Stimulated activated naive CD8-positive, alpha-beta T cell treated with anti-CD3 and anti-CD28 coated beads, Interleukin-15, amount 100 ng/mL, for 72 hours (primary cell): ENCODE data around the gene CXADR.

Experiments used
- ATAC-seq: fragments of 150-1000 bp; cut with Tn5 transposase; 2 replicates; pipeline ENCODE4 v1.10.0; 2021; ENCODE audit warnings: mild to moderate bottlenecking, moderate library complexity
- DNase-seq, 2 donors: peaks; one replicate each; pipeline ENCODE4 v3.0.0; 2021 to 2022
- H3K27ac Mint-ChIP-seq, 2 donors: one replicate each; pipeline ENCODE4 v1.8.0; 2022; ENCODE audit warnings: mild to moderate bottlenecking in 2 of 2, mixed read lengths in 2 of 2, moderate library complexity in 2 of 2
- H3K27me3 Mint-ChIP-seq: one replicate; pipeline ENCODE4 v1.8.0; 2022; ENCODE audit warnings: mixed read lengths
- H3K4me1 Mint-ChIP-seq: one replicate; pipeline ENCODE4 v1.8.0; 2022; ENCODE audit warnings: mild to moderate bottlenecking, mixed read lengths
- H3K4me3 Mint-ChIP-seq, 2 donors: one replicate each; pipeline ENCODE4 v1.8.0; 2022; ENCODE audit warnings: mild to moderate bottlenecking in 2 of 2, mixed read lengths in 2 of 2, moderate library complexity in 1 of 2
- H3K9me3 Mint-ChIP-seq, 2 donors: one replicate each; pipeline ENCODE4 v1.8.0; 2022; ENCODE audit warnings: mixed read lengths in 2 of 2

The CXADR gene

GRCh38 chr21:17548262-17548661 lies 35.4 kb downstream of the CXADR start:
- Mint-ChIP-seq H3K9me3 (no peaks in the 10 kb centered on the region), H3K4me1 (no peaks in the 10 kb centered on the region), H3K27ac (no peak overlapping the region), H3K27me3 (no peaks in the 10 kb centered on the region), H3K4me3 (no peak overlapping the region)
- no peak for DNase-seq
- no peak for ATAC-seq

- no peaks in the 10 kb centered on the region for H3K4me1 Mint-ChIP-seq
- H3K4me3 Mint-ChIP-seq = no peak overlapping the region
- H3K27ac Mint-ChIP-seq = no peak overlapping the region
- H3K27me3 Mint-ChIP-seq = no peaks in the 10 kb centered on the region
- DNase-seq (no peak), ATAC-seq (no peak)
- H3K9me3 Mint-ChIP-seq = no peaks in the 10 kb centered on the region
These were observed 37.9 kb downstream of the CXADR start for GRCh38 chr21:17550671-17551308.

- Mint-ChIP-seq H3K4me3 (no peak overlapping the region), H3K27ac (no peak overlapping the region), H3K4me1 (no peaks in the 10 kb centered on the region), H3K27me3 (no peaks in the 10 kb centered on the region), H3K9me3 (no peaks in the 10 kb centered on the region)
- DNase-seq (no peak), ATAC-seq (no peak)
These were observed 39.6 kb downstream of the CXADR start for GRCh38 chr21:17552410-17552809.

GRCh38 chr21:17554120-17554519 lies 41.3 kb downstream of the CXADR start:
- H3K9me3 Mint-ChIP-seq = no peaks in the 10 kb centered on the region
- H3K27ac Mint-ChIP-seq = no peak overlapping the region
- no peak overlapping the region for H3K4me3 Mint-ChIP-seq
- ATAC-seq (no peak), DNase-seq (no peak)
- no peaks in the 10 kb centered on the region for H3K27me3 Mint-ChIP-seq
- no peaks in the 10 kb centered on the region for H3K4me1 Mint-ChIP-seq

GRCh38 chr21:17554679-17555465 lies 42.0 kb downstream of the CXADR start:
- H3K27ac Mint-ChIP-seq = peak overlapping the region in 1 of 2 donors; percentile 78
- no peaks in the 10 kb centered on the region for H3K27me3 Mint-ChIP-seq
- ATAC-seq (no peak), DNase-seq (no peak)
- no peak overlapping the region for H3K4me3 Mint-ChIP-seq
- no peaks in the 10 kb centered on the region for H3K9me3 Mint-ChIP-seq
- H3K4me1 Mint-ChIP-seq = no peaks in the 10 kb centered on the region

- no peak overlapping the region for H3K4me3 Mint-ChIP-seq
- DNase-seq (no peak), ATAC-seq (no peak)
- H3K27me3 Mint-ChIP-seq = no peaks in the 10 kb centered on the region
- H3K9me3 Mint-ChIP-seq = no peaks in the 10 kb centered on the region
- no peaks in the 10 kb centered on the region for H3K4me1 Mint-ChIP-seq
- no peak overlapping the region for H3K27ac Mint-ChIP-seq
These were observed 47.7 kb downstream of the CXADR start for GRCh38 chr21:17560377-17561025.

- Mint-ChIP-seq H3K9me3 (no peaks in the 10 kb centered on the region), H3K27ac (no peak overlapping the region), H3K27me3 (no peaks in the 10 kb centered on the region), H3K4me1 (no peaks in the 10 kb centered on the region), H3K4me3 (no peak overlapping the region)
- no peak for DNase-seq
- no peak for ATAC-seq
These were observed 57.9 kb downstream of the CXADR start for GRCh38 chr21:17570786-17571185.

GRCh38 chr21:17572431-17572830 lies 59.6 kb downstream of the CXADR start:
- H3K4me1 Mint-ChIP-seq = no peaks in the 10 kb centered on the region
- no peaks in the 10 kb centered on the region for H3K9me3 Mint-ChIP-seq
- no peaks in the 10 kb centered on the region for H3K27me3 Mint-ChIP-seq
- no peak overlapping the region for H3K4me3 Mint-ChIP-seq
- DNase-seq (no peak), ATAC-seq (no peak)
- no peak overlapping the region for H3K27ac Mint-ChIP-seq

- H3K9me3 Mint-ChIP-seq = no peaks in the 10 kb centered on the region
- no peaks in the 10 kb centered on the region for H3K4me1 Mint-ChIP-seq
- ATAC-seq (no peak), DNase-seq (no peak)
- H3K4me3 Mint-ChIP-seq = no peak overlapping the region
- no peaks in the 10 kb centered on the region for H3K27me3 Mint-ChIP-seq
- H3K27ac Mint-ChIP-seq = no peak overlapping the region
These were observed 62.2 kb downstream of the CXADR start for GRCh38 chr21:17575076-17575475.

GRCh38 chr21:17576080-17576835 lies 63.4 kb downstream of the CXADR start:
- H3K4me3 Mint-ChIP-seq = no peak overlapping the region
- no peak overlapping the region for H3K27ac Mint-ChIP-seq
- no peaks in the 10 kb centered on the region for H3K4me1 Mint-ChIP-seq
- no peaks in the 10 kb centered on the region for H3K9me3 Mint-ChIP-seq
- H3K27me3 Mint-ChIP-seq = no peaks in the 10 kb centered on the region
- no peak for DNase-seq
- no peak for ATAC-seq

- no peak overlapping the region for H3K4me3 Mint-ChIP-seq
These were observed 64.9 kb downstream of the CXADR start for GRCh38 chr21:17577701-17578100.

GRCh38 chr21:17578162-17578561 lies 65.3 kb downstream of the CXADR start:
- Mint-ChIP-seq H3K9me3 (no peaks in the 10 kb centered on the region), H3K27ac (no peak overlapping the region), H3K27me3 (no peaks in the 10 kb centered on the region), H3K4me3 (no peak overlapping the region), H3K4me1 (no peaks in the 10 kb centered on the region)
- no peak for ATAC-seq
- no peak for DNase-seq

More at GRCh38 chr21:17577701-17578100, 64.9 kb downstream of the CXADR start:
- H3K27me3 Mint-ChIP-seq = no peaks in the 10 kb centered on the region
- no peaks in the 10 kb centered on the region for H3K4me1 Mint-ChIP-seq
- no peaks in the 10 kb centered on the region for H3K9me3 Mint-ChIP-seq
- H3K27ac Mint-ChIP-seq = no peak overlapping the region
- DNase-seq (no peak), ATAC-seq (no peak)

GRCh38 chr21:17578876-17579275 lies 66.0 kb downstream of the CXADR start:
- Mint-ChIP-seq H3K4me1 (no peaks in the 10 kb centered on the region), H3K27me3 (no peaks in the 10 kb centered on the region), H3K9me3 (no peaks in the 10 kb centered on the region), H3K4me3 (no peak overlapping the region), H3K27ac (no peak overlapping the region)
- ATAC-seq (no peak), DNase-seq (no peak)

- Mint-ChIP-seq H3K4me3 (no peak overlapping the region), H3K27me3 (no peaks in the 10 kb centered on the region), H3K4me1 (no peaks in the 10 kb centered on the region), H3K9me3 (no peaks in the 10 kb centered on the region), H3K27ac (no peak overlapping the region)
- DNase-seq (no peak), ATAC-seq (no peak)
These were observed 67.5 kb downstream of the CXADR start for GRCh38 chr21:17580319-17580718.

- Mint-ChIP-seq H3K27ac (no peak overlapping the region), H3K27me3 (no peaks in the 10 kb centered on the region), H3K4me1 (no peaks in the 10 kb centered on the region), H3K9me3 (no peaks in the 10 kb centered on the region), H3K4me3 (no peak overlapping the region)
- DNase-seq (no peak), ATAC-seq (no peak)
These were observed 71.1 kb downstream of the CXADR start for GRCh38 chr21:17583898-17584297.
